GM18868 (cell line): ENCODE data around the gene ROR1.
"Not testable (repeated sequence)": the region's sequence is repeated elsewhere in the genome, so short reads cannot be mapped to it uniquely, and the experiment has no call there.

ENCODE experiments used
- ATAC-seq: cut with Tn5 transposase; IDR thresholded peaks from one replicate; pipeline ENCODE4 v1.9.1; 2021; ENCODE audit warnings: mild to moderate bottlenecking, moderate library complexity; ENCODE audit not compliant: unreplicated experiment

Gene ROR1

GRCh38 chr1:63819795-63820194 lies 46.0 kb downstream of the ROR1 start:
- no peak for ATAC-seq

GRCh38 chr1:63821091-63822005 lies 47.5 kb downstream of the ROR1 start:
- no peak for ATAC-seq

- no peak for ATAC-seq
Observed at GRCh38 chr1:63822540-63822939, 48.7 kb downstream of the ROR1 start.

GRCh38 chr1:63824451-63824850 lies 50.6 kb downstream of the ROR1 start:
- ATAC-seq = no peak

- ATAC-seq = no peak
Observed at GRCh38 chr1:63825111-63825510, 51.3 kb downstream of the ROR1 start.

- ATAC-seq = not testable (repeated sequence)
Observed at GRCh38 chr1:63826246-63826861, 52.5 kb downstream of the ROR1 start.

- no peak for ATAC-seq
Observed at GRCh38 chr1:63827411-63828321, 53.8 kb downstream of the ROR1 start.

GRCh38 chr1:63828322-63829044 lies 54.7 kb downstream of the ROR1 start:
- ATAC-seq = peak; percentile 95

GRCh38 chr1:63829349-63830327 lies 55.8 kb downstream of the ROR1 start:
- no peak for ATAC-seq

- ATAC-seq = no peak
Observed at GRCh38 chr1:63831409-63831808, 57.6 kb downstream of the ROR1 start.

- ATAC-seq = no peak
Observed at GRCh38 chr1:63833363-63834119, 59.7 kb downstream of the ROR1 start.

GRCh38 chr1:63835128-63835527 lies 61.3 kb downstream of the ROR1 start:
- ATAC-seq = no peak

- ATAC-seq = no peak
Observed at GRCh38 chr1:63836374-63836773, 62.6 kb downstream of the ROR1 start.

GRCh38 chr1:63836830-63837229 lies 63.0 kb downstream of the ROR1 start:
- ATAC-seq = peak; percentile 54

- ATAC-seq = no peak
Observed at GRCh38 chr1:63843010-63843409, 69.2 kb downstream of the ROR1 start.

- no peak for ATAC-seq
Observed at GRCh38 chr1:63843884-63844283, 70.1 kb downstream of the ROR1 start.

GRCh38 chr1:63845346-63845745 lies 71.5 kb downstream of the ROR1 start:
- ATAC-seq = no peak

GRCh38 chr1:63847308-63847910 lies 73.6 kb downstream of the ROR1 start:
- no peak for ATAC-seq
